ENCODE results near the gene PPP4R1.

PPP4R1 gene

DNA sequence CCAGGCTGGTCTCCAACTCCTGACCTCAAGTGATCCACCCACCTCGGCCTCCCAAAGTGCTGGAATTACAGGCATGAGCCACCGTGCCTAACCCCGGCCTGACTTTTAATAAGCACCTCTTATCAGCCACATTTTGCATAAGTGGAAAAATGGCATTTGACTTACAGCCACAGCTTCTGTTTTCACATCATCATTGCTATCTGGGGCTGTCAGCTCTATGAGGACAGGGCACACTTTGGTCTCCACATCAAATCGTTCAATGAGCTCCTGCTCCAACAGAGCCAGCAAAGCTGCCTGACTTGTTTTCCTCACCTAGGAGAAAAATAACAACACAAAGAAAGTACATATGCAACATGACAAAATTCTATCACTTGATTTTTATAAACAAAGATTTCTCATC is 26.4 kb downstream of the PPP4R1 start:
- DNase-seq = no peak

DNA sequence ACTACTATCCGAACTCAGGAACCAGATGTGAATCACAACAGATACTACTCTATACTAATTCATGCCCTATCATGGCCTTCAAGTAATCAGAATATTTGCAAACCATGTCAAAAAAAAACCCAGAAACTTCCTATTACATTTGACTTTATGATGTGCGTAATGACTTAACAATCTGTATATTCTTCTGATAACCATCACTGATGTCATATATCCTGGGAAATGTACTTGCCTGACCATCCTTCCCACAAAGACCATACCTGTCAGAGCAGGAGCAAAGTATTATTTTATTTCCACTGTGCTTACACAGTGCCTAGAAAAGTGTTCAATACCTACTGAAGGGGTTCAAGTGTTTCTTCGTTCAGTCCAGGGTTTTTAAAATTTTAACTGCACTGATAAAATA is 27.5 kb downstream of the PPP4R1 start:
- no peak for DNase-seq

DNA sequence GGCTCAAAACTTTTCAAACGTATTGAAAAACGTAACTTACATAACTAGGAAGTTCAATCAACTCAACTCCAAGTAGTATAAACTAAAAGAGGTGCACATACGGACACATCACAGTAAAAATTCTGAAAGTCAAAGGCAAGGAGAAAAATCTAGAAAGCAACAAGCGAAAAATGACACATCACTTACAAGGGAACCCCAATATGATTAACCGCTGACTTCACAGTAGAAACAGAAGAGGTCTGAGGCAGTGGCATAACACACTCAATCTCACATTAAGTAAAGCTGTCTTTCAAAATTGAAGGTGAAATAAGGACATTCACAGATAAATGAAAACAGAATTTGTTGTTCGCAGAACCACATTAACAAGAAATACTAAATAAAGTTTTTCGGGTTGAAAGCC is 32.7 kb downstream of the PPP4R1 start:
- no peak for DNase-seq

DNA sequence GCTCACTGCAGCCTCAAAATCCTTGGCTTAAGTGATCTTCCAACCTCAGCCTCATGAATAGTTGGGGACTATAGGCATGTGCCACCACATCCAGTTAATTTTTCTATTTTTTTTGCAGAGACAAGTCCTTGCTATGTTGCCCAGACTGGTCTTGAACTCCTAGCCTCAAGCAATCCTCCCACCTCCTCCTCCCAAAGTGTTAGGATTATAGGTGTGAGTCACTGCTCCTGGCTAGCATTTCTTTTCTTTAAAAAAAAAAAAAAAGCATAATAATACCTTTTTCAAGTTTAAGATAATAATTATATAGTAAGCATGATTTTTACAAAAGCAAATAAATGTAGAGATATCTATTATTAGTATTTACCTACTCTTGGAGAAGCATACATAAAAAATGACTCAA is 36.1 kb downstream of the PPP4R1 start:
- DNase-seq = no peak

DNA sequence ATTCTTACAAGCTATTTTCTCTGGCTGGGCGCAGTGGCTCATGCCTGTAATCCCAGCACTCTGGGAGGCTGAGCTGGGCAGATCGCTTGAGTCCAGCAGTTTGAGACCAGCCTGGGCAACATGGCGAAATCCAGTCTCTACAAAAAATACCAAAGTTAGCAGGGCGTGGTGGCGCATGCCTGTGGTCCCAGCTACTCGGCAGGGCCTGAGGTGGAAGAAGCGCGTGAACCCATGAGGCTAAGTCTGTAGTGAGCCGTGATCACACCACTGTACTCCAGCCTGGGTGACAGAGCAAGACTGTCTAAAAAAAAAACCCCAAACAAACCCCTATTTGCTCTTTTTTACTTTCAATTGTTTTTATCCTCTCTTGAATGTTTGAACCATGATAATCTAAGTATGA is 37.0 kb downstream of the PPP4R1 start:
- DNase-seq = no peak

DNA sequence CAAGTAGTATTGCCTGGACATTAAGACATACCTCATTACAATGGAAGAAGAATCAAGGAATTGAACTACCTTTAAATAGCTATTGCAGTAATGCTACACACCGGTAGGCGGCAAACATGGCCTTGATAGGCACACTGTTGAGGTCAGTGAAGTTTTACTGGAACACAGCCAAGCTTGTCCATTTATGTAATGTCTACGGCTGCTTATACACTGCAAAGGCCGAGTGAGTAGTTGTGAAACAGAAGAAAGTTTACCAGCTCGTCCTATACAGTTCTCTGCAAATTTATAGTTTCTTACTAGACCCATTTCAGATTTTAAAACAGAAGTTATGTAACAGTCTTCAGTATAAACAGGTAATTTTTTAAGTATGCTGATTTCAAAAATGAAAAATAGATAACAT is 38.8 kb downstream of the PPP4R1 start:
- no peak for DNase-seq

DNA sequence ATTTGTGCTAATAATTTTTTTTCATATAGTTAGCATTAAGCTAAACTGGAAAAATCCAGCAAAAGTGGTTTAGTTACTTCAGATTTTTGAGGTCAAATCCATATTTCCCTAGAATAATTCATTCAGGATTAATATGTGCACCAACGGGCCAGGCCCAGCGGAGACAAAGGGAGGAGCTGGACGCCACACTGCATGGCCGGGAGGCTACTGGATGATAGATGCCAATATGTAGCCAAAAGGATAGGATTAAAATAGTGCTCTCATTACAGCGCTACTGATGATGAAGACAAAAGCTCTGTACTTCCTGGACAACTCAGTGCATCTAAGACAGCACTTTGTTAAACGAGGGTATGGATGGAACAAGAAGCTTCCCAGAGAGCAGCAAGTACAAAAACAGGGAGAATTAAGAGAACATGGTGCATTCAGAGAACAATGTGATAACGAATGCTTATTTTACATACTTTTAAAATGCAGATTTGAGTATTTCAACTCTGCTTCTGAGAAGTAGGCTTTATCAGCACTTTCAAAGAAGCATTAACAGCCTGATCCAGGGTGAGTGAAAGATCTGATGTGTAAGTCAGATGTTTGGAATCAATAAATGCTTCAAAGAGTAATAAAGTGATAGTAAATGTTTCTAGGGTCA is 39.8 kb downstream of the PPP4R1 start:
- no peak for DNase-seq

DNA sequence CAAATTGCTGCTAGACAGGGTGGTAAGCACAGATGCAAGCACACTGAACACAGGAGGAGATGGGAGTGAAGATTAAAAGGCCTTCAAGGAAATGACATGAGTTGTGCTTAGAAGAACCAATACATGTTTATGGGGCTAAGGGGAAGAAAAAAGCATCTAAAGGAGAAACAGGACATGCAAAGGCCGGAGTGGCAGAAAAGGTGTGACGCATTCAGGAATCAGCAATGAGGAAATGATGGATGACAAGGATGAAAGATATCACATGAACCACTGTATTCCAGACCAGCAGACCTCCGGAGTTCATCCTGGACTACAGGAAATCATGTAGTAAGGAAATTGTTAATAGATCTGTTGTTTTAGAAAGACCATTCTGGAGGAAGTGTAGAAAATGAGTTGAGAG is 42.8 kb downstream of the PPP4R1 start:
- no peak for DNase-seq

DNA sequence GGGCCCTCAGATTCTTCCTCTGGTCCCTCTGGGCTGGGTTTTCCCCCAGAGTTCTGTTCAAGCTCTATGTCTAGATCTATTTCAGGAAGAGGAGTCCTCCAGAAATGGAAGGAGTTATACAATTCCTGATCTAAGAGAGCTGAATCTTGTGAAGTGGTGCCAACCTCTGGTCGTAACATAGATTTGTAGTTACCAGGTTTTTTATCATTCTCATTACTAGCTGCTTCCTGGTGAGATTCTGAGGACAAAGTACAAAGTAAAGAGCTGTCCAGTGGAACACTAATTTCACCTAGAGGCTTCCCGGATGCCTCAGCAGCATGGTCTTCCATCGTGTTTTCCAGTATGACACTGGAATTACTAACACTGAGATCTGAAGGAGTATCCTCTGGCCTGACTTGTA is 44.1 kb downstream of the PPP4R1 start:
- DNase-seq = no peak

DNA sequence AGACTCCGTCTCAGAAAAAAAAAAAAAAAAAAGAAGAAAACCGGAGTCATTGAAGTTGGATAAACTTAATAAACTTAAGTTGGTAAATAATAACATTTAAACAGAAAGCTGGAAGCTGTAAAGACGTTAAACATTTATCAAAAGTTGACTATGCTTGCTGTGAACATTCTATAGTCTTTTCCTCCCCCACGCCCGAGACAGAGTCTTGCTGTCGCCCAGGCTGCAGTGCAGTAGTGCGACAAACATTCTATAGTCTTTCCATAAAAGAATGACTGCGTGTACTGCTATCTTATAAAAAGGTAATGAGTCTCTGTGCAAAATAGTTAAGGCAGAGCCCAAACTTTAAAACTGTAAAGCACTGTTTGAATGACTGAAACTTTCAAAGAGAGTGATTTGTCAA is 45.2 kb downstream of the PPP4R1 start:
- DNase-seq = no peak

DNA sequence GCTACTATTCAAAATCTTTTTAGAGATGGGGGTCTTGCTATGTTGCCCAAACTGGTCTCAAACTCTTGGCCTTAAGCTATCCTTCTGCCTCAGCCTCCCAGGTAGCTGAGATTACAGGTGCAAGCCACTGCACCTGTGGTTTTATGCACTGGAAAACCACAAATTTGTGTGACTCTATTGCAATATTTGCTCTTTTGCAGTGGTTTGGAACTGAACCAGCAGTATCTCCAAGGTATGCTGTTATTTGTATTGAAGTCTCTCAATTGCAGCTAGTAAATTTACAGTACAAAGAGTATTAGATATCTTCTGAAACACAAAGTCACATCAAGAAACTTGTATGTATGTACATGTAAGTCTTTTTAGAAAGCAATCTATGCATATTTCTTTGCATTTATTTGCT is 46.2 kb downstream of the PPP4R1 start:
- DNase-seq = no peak

DNA sequence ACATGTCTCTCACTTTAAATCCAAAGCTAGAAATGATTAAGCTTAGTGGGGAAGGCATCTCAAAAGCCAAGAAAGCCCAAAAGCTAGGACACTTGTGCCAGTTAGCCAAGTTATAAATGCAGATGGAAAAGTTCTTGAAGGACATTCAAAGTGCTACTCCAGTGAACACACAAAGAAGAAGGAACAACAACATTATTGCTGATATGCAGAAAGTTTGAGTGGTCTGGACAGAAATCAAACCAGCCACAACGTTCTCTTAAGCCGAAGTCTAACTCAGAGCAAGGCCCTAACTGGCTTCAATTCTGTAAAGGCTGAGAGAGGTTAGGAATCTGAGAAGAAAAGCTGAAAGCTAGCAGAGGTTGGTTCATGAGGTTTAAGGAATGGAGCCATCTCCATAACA is 49.0 kb downstream of the PPP4R1 start:
- DNase-seq = no peak

DNA sequence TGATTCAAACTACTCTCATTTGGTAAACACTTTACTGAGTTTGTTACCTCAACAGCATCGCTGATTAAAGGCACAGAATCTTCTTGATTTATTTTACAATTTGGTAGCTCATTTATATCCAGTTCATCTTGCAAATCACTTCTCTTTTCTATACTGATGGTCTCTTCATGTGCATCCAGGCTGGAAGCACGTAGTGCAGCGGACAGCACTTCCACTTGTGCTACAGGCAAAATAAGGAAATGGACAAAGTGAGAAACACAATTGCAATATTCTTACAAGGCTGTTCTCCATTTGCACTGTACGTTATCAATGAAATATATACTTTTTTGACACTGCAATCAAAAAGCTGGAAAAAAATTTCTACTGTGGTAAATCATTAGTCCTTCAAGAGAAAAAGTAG is 51.0 kb downstream of the PPP4R1 start:
- no peak for DNase-seq

DNA sequence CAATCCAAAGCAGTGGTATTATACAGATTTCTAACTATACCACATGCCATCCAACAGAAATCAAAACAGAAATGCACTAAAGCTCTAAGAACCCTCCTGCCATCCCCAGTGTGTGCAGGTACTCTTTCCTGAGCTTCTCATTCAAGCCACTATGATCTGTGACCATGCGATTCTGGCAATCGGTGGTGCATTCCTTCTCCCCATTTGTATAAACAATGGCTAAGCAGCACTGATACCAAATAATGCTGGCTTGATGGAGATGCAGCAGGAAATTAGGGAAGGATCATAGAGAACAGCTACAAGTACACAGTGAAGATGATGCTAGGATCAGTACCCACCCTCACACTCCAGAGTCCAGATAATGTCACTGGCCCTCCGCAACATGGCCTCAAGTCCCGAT is 51.8 kb downstream of the PPP4R1 start:
- no peak for DNase-seq

DNA sequence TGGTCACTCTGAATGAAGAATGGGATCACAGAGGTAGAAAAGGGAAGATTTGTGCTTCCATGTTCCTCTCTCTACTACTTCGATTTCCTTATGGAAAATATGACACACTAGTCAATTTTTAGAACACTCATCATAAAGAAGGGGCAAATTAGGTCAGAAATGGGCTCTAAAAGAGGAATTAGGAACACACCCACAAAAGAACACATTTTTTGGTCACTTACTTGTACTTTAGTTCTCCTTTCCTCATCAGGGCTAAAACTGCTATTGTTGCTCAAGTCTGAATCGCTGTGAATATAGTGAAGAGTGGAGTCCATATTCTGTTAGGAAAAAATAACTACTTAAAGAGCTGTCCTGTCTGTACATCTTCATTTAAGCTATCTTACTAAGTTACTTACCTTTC is 52.6 kb downstream of the PPP4R1 start:
- DNase-seq = no peak

DNA sequence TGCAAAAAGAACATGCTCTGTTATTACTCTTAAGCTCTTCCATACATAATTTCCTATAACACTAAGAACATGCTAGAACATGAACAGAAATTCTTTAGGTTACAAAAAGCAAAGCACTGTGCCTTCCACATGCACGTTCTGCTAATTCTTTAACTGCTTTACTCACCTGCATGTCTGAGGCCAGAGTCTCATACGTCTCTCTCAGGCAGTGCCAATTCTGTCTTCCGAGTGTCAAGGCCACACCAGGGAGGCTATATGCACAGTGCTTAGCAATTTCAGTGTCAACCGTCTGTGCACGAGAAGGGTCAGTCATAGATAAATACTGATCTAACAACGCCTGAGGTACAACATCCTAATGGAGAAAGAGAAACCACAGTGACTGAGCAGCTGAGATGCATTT is 55.1 kb downstream of the PPP4R1 start:
- DNase-seq = no peak

DNA sequence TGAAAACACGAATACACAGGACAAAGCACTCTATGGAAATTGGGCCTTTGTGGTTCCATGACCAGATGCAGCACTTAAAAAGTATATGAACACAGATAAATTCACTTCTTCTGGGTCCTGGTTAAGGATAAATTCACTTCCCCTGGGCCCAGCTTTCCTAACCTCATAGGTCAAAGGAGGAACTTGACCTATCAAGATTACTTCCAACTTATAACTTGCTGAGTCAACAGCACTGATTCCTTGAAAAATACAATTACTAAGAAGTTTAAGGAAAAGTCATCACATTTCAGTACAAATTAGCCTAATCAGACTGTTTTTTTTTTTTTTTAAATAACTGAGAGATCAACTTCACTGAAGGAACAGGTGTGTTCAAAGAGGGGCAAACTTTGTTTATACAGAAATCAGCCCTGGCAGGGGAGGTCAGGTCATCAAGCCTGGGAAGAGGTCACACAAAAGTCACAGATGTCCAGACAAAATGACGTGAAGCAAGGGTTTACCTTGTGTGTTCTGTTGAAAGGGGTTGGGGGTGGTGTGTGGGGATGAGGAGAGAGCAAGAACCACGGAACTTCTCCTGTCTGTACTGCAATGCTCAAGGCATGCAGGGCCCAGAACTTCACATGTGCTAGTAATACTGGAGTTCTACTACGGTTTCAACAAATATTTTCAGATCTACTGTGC is 55.8 kb downstream of the PPP4R1 start:
- DNase-seq = no peak

DNA sequence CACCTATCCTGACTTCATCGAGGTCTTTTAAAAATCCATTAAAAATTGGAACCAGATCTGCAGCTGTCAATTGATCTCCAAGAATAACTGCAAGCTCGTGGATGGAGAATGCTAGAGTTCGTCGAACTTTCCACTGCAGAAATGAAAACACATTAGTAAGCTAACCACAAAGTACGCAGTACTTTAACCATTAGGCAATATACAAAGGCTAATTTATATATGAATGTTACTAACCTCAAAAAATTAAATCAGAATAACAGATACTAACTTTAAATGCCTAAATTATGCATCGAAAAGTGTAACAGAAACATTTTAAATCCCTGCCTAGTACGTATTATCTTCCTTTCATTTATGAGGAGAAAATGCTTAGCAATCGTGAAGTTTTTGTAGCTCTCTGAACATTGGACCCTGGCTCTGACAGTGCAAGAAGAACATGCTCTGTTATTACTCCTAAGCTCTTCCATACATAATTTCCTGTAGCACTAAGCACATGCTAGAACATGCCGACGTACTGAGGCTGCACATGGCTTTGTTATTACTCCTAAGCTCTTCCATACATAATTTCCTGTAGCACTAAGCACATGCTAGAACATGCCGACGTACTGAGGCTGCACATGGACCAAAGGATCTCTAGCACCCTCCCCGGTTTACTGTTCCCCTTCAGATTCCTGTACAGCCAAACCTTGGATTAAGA is 57.0 kb downstream of the PPP4R1 start:
- DNase-seq = no peak

DNA sequence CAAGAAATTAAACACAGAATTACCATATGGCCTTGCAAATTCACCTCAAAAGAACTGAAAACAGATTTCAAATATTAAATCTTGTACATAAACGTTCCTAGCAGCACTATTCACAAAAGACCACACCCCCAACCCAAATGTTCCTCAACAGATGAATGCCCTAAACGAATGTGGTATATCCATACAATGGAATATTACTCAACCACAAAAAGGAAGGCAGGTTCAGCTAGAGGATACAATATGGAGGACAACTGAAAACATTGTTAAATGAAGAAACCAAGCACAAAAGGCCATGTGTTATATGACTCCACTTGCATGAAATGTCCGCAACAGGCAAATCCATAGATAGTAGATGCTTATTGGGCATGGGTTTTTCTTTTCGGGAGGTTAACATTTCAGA is 61.7 kb downstream of the PPP4R1 start:
- DNase-seq = no peak

DNA sequence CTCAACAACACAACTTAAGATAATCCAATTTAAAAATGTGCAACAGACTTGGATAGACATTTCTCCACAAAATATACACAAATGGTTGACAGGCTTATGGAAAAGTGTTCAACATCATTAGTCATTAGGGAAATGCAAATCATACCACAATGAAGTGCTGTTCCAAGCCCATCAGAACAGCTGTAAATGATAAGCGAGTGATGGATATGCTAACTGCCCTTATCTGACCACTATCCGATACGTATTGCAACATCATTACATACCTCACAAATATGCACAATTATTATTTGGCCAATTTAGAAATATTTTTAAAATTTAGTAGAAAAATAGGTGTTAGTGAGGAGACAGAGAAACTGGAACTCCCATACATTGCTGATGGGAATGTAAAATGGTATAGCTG is 62.2 kb downstream of the PPP4R1 start:
- DNase-seq = no peak

DNA sequence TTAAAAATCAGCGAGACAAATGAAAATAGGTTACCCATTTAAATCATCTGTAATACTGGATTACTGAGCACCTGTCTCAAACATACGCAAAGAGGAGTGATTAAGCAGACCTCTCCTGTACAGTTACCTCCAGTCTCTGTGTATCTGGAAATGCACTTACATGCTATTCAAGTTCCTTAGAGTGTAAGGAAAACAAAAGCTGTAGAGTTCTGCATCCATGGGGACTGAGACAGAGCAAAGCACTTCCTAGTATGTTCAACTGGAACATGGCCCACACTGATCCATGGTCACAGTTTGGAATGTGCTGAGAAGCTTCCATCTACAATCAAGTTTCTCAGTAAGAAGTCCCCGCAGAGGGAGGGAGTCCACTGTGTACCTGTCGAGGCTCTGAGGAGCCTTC is 63.9 kb downstream of the PPP4R1 start:
- DNase-seq = no peak

DNA sequence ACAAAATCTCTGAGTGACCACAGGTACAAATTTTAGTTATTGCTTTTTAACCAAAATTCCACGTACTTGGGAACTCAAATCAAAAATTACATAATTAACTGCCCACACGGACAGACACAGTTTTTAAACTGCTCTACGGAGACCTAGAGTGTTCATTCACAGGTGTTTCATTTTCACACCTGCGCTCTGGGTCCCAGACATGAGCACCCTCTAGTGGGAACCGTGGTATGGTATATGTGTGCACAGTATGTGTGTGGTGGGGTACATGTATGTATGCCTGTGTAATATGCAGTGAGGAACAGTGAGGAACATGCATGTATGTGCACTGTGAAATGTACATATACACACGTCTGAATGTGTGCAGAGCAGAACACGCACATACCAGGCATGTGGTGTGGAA is 65.0 kb downstream of the PPP4R1 start:
- no peak for DNase-seq

DNA sequence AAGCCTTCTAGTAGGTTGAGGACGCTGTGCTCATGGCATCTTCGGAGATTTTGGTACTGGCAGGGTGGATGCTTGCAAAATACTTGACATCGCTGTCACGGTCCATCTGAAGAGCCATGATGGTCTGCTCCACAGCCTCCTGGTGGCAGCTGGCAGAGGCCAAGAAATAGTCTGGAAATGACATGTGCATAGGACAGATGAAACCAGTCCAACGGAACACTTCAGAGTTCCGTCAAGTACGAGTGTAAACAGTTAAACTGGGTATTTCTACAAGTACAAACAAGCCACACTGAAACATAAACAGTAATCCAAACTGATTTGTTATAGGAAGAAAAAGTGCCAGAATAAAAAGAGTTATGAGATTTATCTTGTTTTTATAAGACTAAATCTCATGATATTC is 66.6 kb downstream of the PPP4R1 start:
- DNase-seq = no peak

DNA sequence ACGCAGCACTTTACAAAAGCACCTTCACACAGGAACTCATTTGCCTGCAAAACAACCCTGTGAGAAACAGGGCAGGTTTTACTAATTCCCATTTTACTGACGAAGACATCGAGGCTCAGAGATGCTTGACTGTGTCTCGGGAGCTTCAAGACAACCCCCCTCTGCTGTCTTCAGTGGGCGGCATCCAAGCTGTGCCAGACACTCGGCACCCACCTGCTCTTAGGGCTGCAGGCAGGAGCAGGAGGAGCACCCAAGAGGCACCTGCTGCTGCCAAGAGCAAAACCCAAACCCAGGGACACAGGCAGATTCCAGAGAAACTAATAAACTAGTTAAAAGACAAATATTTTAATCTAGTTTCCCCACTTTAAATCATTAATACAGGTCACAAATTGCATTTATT is 67.9 kb downstream of the PPP4R1 start:
- DNase-seq = no peak

DNA sequence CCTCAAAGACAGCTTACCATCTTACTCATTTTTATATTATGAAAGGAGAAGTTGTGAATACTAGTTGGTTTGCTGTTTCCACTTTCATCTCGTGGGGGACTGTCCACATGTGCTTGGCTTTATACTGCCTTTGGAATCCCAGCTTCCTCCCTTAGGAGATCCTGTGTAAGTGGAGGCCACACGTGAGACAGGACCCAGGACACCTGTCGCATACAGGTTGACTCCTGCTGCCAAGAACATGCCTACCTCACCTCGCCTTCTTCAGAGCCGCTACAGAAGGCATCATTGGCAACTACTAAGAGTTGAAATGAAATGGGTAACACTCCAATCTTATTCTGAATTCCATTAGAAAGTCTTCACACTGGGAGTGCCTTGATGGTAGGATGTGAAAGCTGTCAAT is 69.3 kb downstream of the PPP4R1 start:
- no peak for DNase-seq

All from activated CD4-positive, CD25-positive, alpha-beta regulatory T cell treated with anti-CD3 and anti-CD28 coated beads, Interleukin-2, amount 50 U/mL, for 72 hours (primary cell).